ENCODE measurements around the gene SLC48A1.

Gene SLC48A1

GRCh38 chr12:47744778-47745436 lies 28.1 kb upstream of the SLC48A1 start:
- DNase-seq = no peak

- DNase-seq = no peak
Measured at GRCh38 chr12:47745485-47746041, 27.5 kb upstream of the SLC48A1 start.

DNA sequence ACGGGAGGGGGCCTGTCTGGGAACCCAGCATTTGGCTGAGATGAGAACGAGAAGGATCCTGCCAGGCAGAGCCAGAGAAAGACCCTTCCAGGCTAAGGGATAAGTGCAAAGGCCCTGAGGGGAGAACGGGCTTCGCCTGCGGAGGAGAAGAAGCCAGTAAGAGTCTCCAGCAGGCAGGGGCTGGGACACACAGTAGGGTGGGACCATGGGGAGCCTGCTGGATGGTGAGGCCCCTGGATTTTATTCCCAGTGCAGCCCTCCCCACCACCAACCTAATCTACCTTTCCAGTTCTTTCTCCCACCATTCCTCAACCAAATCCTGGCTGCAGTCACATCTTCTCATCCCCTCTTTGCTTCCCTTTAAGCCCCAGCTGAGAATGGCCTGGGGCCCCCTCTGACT lies 27.0 kb upstream of the SLC48A1 start:
- no peak for DNase-seq

- DNase-seq = no peak
Measured at GRCh38 chr12:47746523-47746922, 26.5 kb upstream of the SLC48A1 start.

DNA sequence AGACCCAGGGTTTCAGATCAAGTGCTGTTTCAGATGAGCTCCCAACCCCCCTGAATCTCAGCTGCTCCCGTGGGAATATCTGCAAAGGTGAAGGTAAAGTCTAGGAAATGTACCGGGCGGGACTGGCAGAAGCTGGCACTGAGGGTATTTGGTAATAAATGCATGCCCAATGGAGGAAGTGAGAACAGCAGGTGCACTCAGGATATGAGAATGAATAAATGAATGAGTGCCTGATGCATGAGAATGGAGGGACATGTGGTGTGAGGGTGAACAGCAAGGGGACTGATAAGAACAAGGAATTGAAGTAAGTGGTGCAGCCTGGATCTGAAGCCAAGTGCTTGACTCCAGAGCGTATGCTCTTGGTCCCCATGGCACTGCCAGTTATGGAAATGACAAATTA lies 25.9 kb upstream of the SLC48A1 start:
- DNase-seq = no peak

DNA sequence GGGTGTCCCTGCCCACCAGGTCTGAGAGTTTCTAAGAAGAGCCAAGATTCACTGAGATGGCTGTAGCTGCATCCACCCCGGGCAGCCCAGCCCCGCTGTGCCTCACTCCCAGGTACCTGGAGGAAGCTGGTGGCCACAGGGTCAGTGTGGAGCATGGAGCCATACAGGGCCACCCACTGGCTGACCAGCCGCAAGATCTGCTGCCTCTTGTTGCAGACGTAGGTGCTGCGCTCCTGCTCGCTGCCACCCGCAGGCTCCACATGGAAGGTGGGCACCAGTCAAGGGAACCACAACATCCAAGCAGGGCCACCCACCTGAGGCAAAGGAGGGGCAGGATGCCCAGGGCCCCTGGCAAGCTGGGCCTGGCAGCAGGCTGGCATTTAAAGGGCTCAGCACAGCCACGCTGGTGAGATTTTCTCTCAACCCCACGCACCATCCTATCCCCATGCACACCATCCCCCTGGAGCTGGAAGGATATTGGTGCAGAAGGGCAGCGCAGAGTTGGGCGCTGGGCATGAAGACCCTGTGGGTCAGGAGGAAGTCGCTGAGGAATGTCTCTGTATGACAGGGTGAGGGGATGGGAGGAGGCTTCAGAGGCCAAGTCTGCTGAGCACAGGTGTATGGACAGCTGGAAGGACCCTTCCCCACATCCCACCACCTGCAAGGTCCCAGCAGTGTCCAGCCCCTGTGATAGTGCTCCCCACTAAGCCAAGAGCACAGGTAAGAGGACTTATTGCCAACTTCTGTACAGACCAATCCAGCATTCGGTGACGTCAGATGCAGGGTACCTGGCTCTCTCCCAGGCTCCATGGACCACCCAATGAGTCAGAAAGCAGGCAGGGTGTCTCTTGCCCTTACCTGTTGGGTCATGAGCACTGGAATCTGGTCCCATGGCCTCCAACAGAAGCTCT lies 25.2 kb upstream of the SLC48A1 start:
- no peak for DNase-seq

- no peak for DNase-seq
Measured at GRCh38 chr12:47748507-47748828, 24.6 kb upstream of the SLC48A1 start.

- no peak for DNase-seq
Measured at GRCh38 chr12:47748899-47749298, 24.1 kb upstream of the SLC48A1 start.

DNA sequence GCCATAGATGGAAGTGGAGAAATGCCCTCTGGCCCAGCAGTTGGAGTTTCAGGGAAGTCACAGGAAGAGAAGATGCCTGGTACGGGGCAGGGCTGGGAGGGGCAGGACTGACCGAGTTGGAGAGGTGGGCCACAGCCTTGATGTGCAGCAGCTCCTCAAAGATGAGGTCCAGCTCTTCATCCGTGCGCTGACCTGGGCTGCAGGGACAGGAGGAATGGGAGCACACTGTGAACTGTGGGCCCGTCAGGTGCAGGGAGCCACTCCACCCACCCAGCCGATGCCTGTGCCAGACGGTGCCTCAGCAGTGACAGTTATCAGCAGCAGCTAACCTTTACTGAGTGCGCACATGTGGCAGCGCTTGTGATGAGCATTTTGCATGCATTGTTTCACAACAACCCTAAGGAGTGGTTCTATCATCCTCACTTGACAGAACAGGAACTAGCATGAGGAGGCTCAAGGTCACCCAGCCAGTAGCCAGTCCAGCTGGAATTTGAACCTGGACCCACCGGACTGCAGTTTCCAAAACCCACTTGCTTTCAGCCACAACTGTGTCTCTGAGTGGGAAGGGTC lies 22.7 kb upstream of the SLC48A1 start:
- no peak for DNase-seq

DNA sequence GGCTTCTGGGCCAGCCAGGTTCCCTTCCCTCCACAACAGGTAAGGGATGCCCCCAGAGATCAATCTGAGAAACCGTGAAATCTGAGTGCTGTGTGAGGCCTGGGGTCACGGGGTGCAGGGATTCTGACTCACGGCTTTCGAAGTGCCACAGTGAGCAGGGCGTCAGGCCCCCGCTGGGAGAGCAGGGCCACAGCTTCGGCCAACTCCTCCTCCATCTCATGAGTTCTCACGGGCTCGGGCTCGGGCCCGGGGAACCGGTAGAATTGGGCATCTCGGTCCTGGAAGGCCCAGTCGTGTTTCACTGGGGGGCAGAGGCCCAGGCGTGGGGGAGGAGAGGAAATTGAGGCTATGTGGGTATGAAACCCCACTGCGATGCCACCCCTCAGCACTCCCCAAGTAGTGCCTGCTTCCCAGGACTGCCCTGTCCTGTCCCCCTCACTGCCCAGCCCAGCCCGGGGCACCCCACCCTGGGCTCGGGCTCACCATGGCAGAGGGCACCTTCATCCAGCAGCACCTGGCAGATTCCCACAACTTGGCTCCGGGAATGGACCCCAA lies 22.0 kb upstream of the SLC48A1 start:
- DNase-seq = no peak

- no peak for DNase-seq
Measured at GRCh38 chr12:47751561-47751960, 21.5 kb upstream of the SLC48A1 start.

GRCh38 chr12:47752121-47752520 lies 20.9 kb upstream of the SLC48A1 start:
- no peak for DNase-seq

- no peak for DNase-seq
Measured at GRCh38 chr12:47752552-47752951, 20.5 kb upstream of the SLC48A1 start.

- no peak for DNase-seq
Measured at GRCh38 chr12:47753021-47754001, 19.7 kb upstream of the SLC48A1 start.

- no peak for DNase-seq
Measured at GRCh38 chr12:47754126-47754525, 18.9 kb upstream of the SLC48A1 start.

DNA sequence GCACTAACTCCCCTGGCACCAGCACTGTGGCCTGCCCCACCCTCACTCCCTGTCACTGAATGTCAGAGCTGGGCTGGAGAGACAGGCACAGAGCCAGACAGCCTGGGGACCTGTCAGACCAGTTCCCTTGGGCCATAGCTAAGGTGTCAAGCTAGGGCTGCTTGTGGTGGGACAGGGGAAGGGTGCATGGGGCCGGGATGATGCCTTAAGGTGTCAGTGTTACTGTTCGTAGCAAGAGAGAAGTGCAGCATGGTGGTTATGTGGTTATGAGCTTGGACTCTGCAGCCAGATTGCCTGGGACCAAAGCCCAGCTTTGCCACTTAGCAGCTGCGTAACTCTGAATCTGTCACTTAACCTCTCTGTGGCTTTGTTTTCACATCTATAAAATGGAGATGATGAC lies 18.2 kb upstream of the SLC48A1 start:
- no peak for DNase-seq

- DNase-seq = no peak
Measured at GRCh38 chr12:47755655-47756562, 17.1 kb upstream of the SLC48A1 start.

DNA sequence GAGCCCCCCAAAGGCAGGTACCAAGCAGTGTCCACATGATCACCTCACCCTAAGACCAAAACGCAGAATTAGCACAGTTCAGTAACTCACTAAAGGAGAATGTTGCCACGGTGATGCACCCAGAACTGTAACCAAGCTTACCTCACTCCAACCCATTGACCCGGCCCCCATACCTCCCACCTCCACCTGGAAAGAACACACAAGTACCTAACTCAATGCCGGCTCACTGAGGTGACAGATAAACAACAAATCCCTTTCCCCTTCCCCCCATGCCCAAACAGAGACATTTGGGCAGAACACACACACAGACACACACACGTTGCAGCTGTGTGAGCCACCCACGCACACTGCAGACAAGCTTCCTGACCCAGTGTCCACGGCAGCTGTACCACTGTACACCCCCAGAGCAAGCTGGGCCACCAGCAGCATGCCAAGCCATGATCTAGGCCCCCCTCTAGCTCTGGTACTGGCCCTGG lies 15.6 kb upstream of the SLC48A1 start:
- DNase-seq = no peak

DNA sequence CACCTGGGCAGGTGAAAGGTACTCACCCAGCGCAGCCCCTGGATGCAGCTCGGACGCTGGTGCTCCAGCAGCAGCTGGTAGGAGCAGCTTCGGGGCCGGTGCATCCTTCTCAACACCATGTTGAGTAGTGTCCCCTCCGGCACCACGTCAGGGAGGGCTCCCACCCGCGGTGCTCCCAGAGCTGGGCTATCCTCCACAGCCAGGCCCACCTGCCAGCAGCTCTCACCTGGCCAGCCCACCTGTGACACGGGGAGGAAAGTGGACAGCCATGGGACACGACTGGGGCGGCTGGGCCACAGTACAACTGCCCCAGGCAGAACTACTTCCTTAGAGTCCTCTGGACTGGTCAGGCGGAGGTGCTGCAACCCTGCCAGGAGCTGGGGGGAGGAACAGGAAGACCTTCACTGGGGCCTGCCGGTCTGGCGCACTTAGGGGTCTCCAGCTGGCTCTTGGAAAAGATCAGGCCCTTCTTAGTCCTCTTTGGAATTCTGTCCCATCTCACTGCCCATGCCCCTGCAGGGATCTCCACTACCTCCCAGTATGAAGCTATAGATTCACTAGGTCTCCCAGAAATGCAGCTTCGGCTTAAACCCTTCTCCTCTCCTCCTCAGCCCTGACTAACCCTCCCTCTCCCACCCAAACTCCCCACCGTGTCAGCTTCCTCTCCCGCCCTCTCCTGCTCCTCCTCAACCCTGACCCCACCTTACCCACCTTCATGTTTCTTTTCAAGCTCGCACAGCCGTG lies 15.0 kb upstream of the SLC48A1 start:
- DNase-seq = no peak

DNA sequence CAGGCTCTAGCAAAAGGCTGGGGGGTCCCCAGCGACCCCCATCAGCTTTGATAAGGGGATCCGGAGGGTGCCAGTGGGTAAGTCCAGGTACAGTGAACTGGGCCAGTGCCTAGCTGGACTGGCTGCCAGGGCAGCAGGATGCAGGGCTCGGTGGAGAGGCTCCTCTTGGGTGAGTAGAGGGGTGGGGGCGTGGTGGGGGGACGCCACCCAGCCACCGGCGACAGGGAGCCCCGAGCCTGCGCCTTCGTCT lies 14.5 kb upstream of the SLC48A1 start:
- DNase-seq = no peak
